Uterus (tissue), 4 donors: ENCODE measurements around the gene NAV1. TPM values are rescaled to one million over a fixed set of nuclear protein-coding genes. Genes with fewer than 3 reads are reported as not detected.

Experiments used
- DNase-seq, 2 donors: peaks; one replicate each; pipeline ENCODE4 v3.0.0-alpha.2; 2019 to 2020
- H3K27ac ChIP-seq, 2 donors: fragments of 200-600 bp; sonication (generic); 1 replicate in 1 of 2; 2 replicates in 1 of 2; pipeline ENCODE4 v1.5.1; 2016 to 2018
- H3K27me3 ChIP-seq, 2 donors: fragments of 200-600 bp; sonication (generic); one replicate each; pipeline ENCODE4 v1.5.1; 2018 to 2019; ENCODE audit warnings: control low read depth in 1 of 2
- H3K36me3 ChIP-seq, 2 donors: fragments of 200-600 bp; sonication (generic); one replicate each; pipeline ENCODE4 v1.5.1; 2019; ENCODE audit warnings: control low read depth in 1 of 2
- H3K4me1 ChIP-seq, 2 donors: fragments of 200-600 bp; sonication (generic); one replicate each; pipeline ENCODE4 v1.5.1; 2018 to 2019; ENCODE audit warnings: control low read depth in 1 of 2
- H3K4me3 ChIP-seq, 2 donors: fragments of 200-600 bp; sonication (generic); 1 replicate in 1 of 2; 2 replicates in 1 of 2; pipeline ENCODE4 v1.5.1; 2018 to 2019; ENCODE audit warnings: mild to moderate bottlenecking in 1 of 2
- H3K9me3 ChIP-seq, 2 donors: fragments of 200-600 bp; sonication (generic); one replicate each; pipeline ENCODE4 v1.5.1; 2019; ENCODE audit warnings: control low read depth in 1 of 2
- CTCF ChIP-seq, 4 experiments: fragments of 200-600 bp in 2 of 4; fragments of 450-650 bp in 2 of 4; sonication (generic) in 2 of 4; IDR thresholded peaks; one replicate each; pipeline ENCODE4 v1.5.1; 2016 to 2019; ENCODE audit warnings: antibody characterized with exemption in 4 of 4, mild to moderate bottlenecking in 2 of 4, moderate library complexity in 1 of 4
- POLR2A ChIP-seq, 2 donors: fragments of 450-650 bp; IDR thresholded peaks; one replicate each; pipeline ENCODE4 v1.6.1; 2016; ENCODE audit warnings: antibody characterized with exemption in 2 of 2, mild to moderate bottlenecking in 1 of 2, moderate library complexity in 1 of 2
- intact Hi-C: fragments of 100-400 bp; cut with DNase I; formaldehyde crosslinking; loops from one replicate; pipeline ENCODE4 v1.15.1; 2023; ENCODE audit warnings: low total_unique reads
- total RNA-seq, 4 donors: library from RNA; depleted of rRNA in 3 of 4; stranded (reverse); fragments of >200 nt in 3 of 4; gene quantifications; one replicate each; pipeline versions ENCODE4 v1.1.0 to v1.2.4, GENCODE V29; 2014 to 2023
- donor health status: DM: yes; HTN: yes; CAD: no.

The NAV1 gene
- total RNA-seq, 4 donors from 2014 or later, result 25.1 to 86.1 (median 58.5) TPM

GRCh38 chr1:201570181-201570885 lies 31.4 kb downstream of the NAV1 start:
- no peak for DNase-seq
- H3K4me3 ChIP-seq, result no peak overlapping the region
- H3K4me1 ChIP-seq, result no peaks in the 10 kb centered on the region
- no peaks in the 10 kb centered on the region for H3K36me3 ChIP-seq
- intact Hi-C loops, result no loop called here
- no peaks in the 10 kb centered on the region for H3K27me3 ChIP-seq
- H3K27ac ChIP-seq, result no peak overlapping the region
- TF ChIP-seq CTCF (IDR thresholded peaks at IDR 0.05) (no peak), POLR2A (IDR thresholded peaks at IDR 0.05) (no peak)
- no peaks in the 10 kb centered on the region for H3K9me3 ChIP-seq

GRCh38 chr1:201570886-201571624 lies 32.1 kb downstream of the NAV1 start:
- H3K4me3 ChIP-seq, result no peak overlapping the region
- H3K27ac ChIP-seq, result no peak overlapping the region
- H3K27me3 ChIP-seq, result no peaks in the 10 kb centered on the region
- H3K9me3 ChIP-seq, result no peaks in the 10 kb centered on the region
- intact Hi-C loops, result no loop called here
- no peaks in the 10 kb centered on the region for H3K4me1 ChIP-seq
- TF ChIP-seq CTCF (IDR thresholded peaks at IDR 0.05) (no peak), POLR2A (IDR thresholded peaks at IDR 0.05) (no peak)
- no peak for DNase-seq
- no peaks in the 10 kb centered on the region for H3K36me3 ChIP-seq

GRCh38 chr1:201573030-201573429 lies 34.1 kb downstream of the NAV1 start:
- H3K27ac ChIP-seq, result no peak overlapping the region
- H3K4me3 ChIP-seq, result no peak overlapping the region
- no peaks in the 10 kb centered on the region for H3K36me3 ChIP-seq
- H3K9me3 ChIP-seq, result no peaks in the 10 kb centered on the region
- no peak for DNase-seq
- no peaks in the 10 kb centered on the region for H3K4me1 ChIP-seq
- intact Hi-C loops, result no loop called here
- TF ChIP-seq CTCF (IDR thresholded peaks at IDR 0.05), result no peak
- TF ChIP-seq POLR2A (IDR thresholded peaks at IDR 0.05), result no peak
- no peaks in the 10 kb centered on the region for H3K27me3 ChIP-seq

- Histone ChIP-seq H3K36me3 (no peaks in the 10 kb centered on the region), H3K4me1 (no peaks in the 10 kb centered on the region), H3K9me3 (no peaks in the 10 kb centered on the region), H3K27me3 (no peaks in the 10 kb centered on the region), H3K4me3 (no peak overlapping the region), H3K27ac (no peak overlapping the region)
- DNase-seq, result no peak
- no peak for TF ChIP-seq POLR2A (IDR thresholded peaks at IDR 0.05)
- TF ChIP-seq CTCF (IDR thresholded peaks at IDR 0.05), result no peak
- intact Hi-C loops, result no loop called here
These were observed 35.0 kb downstream of the NAV1 start for GRCh38 chr1:201573923-201574322.

GRCh38 chr1:201575912-201576311 lies 37.0 kb downstream of the NAV1 start:
- no peak for TF ChIP-seq CTCF (IDR thresholded peaks at IDR 0.05)
- TF ChIP-seq POLR2A (IDR thresholded peaks at IDR 0.05), result no peak
- Histone ChIP-seq H3K4me3 (no peak overlapping the region), H3K9me3 (no peaks in the 10 kb centered on the region), H3K27me3 (no peaks in the 10 kb centered on the region), H3K4me1 (no peaks in the 10 kb centered on the region), H3K27ac (no peak overlapping the region), H3K36me3 (no peaks in the 10 kb centered on the region)
- no peak for DNase-seq
- intact Hi-C loops, result no loop called here
